ENCODE results near the gene ZC3H18.

The ZC3H18 gene

DNA sequence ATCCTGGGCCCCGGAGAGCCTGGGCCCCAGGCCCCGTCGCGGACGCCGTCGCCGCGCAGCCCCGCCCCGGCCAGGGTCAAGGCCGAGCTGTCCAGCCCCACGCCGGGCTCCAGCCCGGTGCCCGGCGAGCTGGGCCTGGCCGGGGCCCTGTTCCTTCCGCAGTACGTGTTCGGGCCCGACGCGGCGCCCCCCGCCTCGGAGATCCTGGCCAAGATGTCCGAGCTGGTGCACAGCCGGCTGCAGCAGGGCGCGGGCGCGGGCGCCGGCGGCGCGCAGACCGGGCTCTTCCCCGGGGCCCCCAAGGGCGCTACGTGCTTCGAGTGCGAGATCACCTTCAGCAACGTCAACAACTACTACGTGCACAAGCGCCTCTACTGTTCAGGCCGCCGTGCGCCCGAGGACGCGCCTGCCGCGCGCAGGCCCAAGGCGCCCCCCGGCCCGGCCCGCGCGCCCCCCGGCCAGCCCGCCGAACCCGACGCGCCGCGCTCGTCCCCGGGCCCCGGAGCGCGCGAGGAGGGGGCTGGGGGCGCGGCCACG, 36.8 kb upstream of the ZC3H18 start:
- no peak for DNase-seq

GRCh38 chr16:88533932-88534637, 36.1 kb upstream of the ZC3H18 start:
- DNase-seq: no peak

- DNase-seq: no peak
Observed at GRCh38 chr16:88534638-88535190, 35.5 kb upstream of the ZC3H18 start.

GRCh38 chr16:88535191-88535856, 34.9 kb upstream of the ZC3H18 start:
- DNase-seq: no peak

DNA sequence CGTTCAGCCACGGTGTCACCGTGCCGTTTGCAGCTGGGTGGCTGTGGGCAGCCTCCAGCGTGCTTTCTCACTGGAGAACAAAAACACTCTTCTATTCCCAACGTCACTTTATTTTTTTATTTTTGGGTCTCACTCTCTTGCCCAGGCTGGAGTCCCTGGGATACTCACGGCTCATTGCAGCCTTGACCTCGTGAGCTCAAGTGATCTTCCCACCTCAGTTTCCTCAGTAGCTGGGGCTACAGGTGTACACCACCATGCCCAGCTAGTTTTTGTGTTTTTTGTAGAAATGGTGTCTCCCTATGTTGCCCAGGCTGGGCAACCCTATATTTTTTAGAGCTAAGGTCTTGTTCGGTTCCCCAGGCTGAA, 34.4 kb upstream of the ZC3H18 start:
- DNase-seq: no peak

DNA sequence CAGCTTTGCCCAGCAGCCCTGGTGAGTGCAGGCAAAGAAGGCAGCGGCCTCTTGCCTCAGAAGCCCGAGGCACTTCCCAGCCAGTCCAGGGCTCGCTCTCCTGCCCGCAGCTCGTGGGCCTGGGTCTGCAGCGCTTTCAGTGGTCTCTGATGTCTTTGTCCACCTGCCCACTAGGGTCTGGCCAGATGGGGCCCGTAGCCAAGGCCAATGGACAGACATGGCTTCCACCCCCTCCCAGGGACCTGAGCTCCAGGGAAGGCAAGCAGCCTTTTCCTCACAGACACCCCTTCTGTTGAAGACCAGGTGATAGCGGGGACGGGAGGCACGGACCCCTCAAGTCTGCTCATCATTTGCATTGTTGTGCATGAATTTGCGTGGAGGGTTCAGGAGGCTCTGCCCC, 33.7 kb upstream of the ZC3H18 start:
- no peak for DNase-seq

GRCh38 chr16:88536971-88537751, 33.0 kb upstream of the ZC3H18 start:
- DNase-seq: no peak

DNA sequence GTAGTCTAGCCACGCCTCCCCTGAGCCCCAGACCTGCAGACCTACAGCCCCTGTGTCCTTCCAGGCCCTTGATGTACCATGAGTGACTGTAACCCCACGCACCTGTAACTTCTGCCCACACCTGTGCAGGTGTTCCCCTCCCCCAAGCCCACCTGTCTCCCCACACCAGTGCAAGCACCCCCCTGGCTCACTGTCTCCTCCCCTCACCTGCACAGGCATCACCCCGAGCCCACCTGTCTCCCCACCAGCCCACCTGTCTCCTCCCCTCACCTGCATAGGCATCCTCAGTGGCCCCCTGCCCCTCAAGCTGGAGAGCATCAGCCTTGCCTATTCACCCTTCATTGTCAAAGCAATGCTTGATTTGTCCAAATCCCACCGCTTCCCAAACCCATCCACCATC, 32.3 kb upstream of the ZC3H18 start:
- DNase-seq: no peak

GRCh38 chr16:88538366-88539060, 31.7 kb upstream of the ZC3H18 start:
- DNase-seq: no peak

GRCh38 chr16:88539261-88539651, 30.9 kb upstream of the ZC3H18 start:
- DNase-seq: no peak

GRCh38 chr16:88539652-88540345, 30.4 kb upstream of the ZC3H18 start:
- DNase-seq: no peak

- DNase-seq: no peak
Observed at GRCh38 chr16:88540346-88540977, 29.7 kb upstream of the ZC3H18 start.

GRCh38 chr16:88541831-88542616, 28.2 kb upstream of the ZC3H18 start:
- DNase-seq: peak; percentile 77

- DNase-seq: no peak
Observed at GRCh38 chr16:88543230-88543813, 26.9 kb upstream of the ZC3H18 start.

DNA sequence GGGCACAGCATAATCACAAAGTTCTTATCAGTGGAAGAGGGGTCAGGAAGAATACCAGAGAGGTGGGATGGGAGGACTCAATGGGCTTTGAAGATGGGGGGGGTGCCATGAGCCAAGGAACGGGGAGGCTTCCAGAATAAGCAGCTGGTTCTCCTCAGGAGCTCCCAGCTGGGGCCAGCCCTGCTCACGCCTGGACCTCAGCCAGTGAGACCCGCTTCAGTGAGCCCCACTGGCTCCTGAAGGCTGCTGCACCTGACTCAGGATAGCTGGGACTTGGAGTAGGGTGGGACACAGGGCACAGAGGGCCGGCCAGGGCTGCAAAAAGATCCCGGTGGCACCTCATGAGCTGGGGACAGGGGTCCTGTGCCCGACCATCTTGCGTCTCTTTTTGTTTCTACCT, 24.4 kb upstream of the ZC3H18 start:
- no peak for DNase-seq

DNA sequence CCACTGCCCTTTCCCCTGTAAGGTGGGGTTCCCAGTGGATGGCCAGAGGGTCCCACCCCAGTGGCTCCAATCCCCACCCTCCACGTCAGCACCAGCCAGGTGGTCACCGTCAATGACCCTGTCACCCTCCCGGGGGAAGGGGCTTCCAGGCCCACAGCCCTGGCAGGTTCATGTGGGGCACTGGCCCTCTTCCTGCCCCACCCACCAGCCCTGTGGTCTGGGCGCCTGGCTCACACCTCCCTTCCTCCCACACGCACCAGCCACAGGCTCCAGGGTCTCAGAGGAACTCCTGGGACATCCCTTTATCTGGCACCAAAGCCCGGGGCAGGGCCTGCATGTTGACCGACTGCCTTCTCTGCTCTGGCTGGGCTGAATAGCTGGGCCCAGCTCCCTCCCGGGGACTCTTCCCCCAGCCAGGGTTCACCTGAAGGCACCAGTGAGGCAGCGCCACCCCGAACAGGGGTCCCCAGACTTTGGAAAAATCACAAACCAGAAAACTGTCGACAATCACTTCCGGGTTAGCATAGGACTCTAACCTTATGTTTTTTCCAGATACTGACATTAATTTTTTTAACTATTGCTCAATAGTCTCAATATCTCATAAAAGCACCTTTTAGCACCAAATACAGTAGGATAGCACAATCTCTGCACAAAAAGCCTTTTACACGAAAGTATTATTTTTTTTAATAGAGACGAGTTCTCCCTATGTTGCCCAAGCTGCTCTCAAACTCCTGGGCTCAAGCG, 21.9 kb upstream of the ZC3H18 start:
- no peak for DNase-seq

DNA sequence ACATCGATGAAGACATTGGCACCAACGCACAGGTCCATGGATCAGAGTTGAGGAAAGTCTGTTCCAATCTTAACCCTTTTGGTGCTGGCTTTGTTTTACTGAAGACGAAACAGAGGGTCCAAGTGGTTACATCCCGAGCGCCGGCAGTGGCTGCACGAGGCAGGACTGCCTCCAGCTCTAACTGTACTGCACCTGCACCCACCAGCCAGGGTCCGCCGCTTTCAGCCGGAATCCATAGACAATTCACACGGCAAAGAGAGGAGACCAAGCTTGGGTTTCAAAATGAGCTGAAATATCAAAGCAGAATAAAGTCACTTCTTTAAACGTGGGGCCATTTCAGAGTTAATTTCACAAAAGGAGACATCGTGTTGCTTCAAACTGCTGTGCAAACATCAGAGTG, 21.2 kb upstream of the ZC3H18 start:
- no peak for DNase-seq

- no peak for DNase-seq
Observed at GRCh38 chr16:88549671-88550245, 20.4 kb upstream of the ZC3H18 start.

DNA sequence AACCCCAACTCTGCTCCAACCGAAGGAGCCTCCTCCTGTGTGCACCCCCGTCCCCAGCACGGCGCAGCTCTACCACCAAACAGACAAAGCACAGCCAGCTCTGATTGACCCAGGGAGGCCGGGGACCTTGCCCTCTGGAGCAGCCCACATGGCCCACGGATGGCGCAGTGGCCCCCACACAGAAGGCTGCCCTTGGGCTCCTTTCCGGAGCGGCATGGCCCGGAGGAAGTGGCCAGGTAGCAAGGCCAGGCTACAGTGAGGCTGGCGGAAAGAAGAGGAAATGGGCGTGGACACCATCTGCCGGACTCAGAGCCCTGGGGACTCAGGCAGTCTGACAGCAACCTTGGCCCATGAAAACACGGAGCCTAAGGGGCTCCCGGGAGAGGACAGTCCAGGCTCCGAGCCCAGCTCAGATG, 19.9 kb upstream of the ZC3H18 start:
- DNase-seq: no peak

Measured in NCI-H2171 (cell line).